ENCODE results near the gene ATXN1.

ATXN1 gene

GRCh38 chr6:16758163-16758975 lies 2.9 kb downstream of the ATXN1 start:
- Histone ChIP-seq H3K4me1 (ENCODE audit: control insufficient read depth, insufficient read depth, low read length) (peaks cover 46% of the 10 kb centered on the region), H3K36me3 (ENCODE audit: control insufficient read depth in 2 of 2, insufficient read depth in 1 of 2, low read length in 2 of 2) (no peaks in the 10 kb centered on the region), H3K4me3 (ENCODE audit: low read depth, low read length) (peak overlapping the region; percentile 13; the same call in 1 of the 2 replicates), H3K9me3 (ENCODE audit: control insufficient read depth, insufficient read depth, low read depth, low read length) (no peaks in the 10 kb centered on the region), H3K27ac (ENCODE audit: extremely low read depth, low read depth, low read length) (peak overlapping the region; percentile 100)
- TF ChIP-seq PRDM1 (tag by site-specific recombination; IDR thresholded peaks at IDR 0.05) (0 out of 2 replicates have a peak, but pooled peaks have one; percentile 7), ZNF518A (tag by site-specific recombination; conservative IDR thresholded peaks at IDR 0.05; ENCODE audit: low read depth) (no peak), ZBTB44 (tag by site-specific recombination; IDR thresholded peaks at IDR 0.05) (peak; percentile 92), ZBTB17 (tag by site-specific recombination; IDR thresholded peaks at IDR 0.05) (peak; percentile 82), ZNF600 (tag by site-specific recombination; IDR thresholded peaks at IDR 0.05) (peak; percentile 57), SCRT2 (tag by site-specific recombination; IDR thresholded peaks at IDR 0.05) (peak; percentile 97), TRIM28 (IDR thresholded peaks at IDR 0.05; ENCODE audit: borderline replicate concordance, low read length) (peak; percentile 56; the same call in 1 of the 2 replicates), SCRT1 (tag by site-specific recombination; IDR thresholded peaks at IDR 0.05; ENCODE audit: borderline replicate concordance) (peak; percentile 57), FEZF1 (tag by site-specific recombination; IDR thresholded peaks at IDR 0.05) (peak; percentile 76), IKZF3 (tag by site-specific recombination; IDR thresholded peaks at IDR 0.05) (peak; percentile 43)
- TF ChIP-seq, protein P1, sequence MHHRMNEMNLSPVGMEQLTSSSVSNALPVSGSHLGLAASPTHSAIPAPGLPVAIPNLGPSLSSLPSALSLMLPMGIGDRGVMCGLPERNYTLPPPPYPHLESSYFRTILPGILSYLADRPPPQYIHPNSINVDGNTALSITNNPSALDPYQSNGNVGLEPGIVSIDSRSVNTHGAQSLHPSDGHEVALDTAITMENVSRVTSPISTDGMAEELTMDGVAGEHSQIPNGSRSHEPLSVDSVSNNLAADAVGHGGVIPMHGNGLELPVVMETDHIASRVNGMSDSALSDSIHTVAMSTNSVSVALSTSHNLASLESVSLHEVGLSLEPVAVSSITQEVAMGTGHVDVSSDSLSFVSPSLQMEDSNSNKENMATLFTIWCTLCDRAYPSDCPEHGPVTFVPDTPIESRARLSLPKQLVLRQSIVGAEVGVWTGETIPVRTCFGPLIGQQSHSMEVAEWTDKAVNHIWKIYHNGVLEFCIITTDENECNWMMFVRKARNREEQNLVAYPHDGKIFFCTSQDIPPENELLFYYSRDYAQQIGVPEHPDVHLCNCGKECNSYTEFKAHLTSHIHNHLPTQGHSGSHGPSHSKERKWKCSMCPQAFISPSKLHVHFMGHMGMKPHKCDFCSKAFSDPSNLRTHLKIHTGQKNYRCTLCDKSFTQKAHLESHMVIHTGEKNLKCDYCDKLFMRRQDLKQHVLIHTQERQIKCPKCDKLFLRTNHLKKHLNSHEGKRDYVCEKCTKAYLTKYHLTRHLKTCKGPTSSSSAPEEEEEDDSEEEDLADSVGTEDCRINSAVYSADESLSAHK (tag by site-specific recombination; IDR thresholded peaks at IDR 0.05): 0 out of 2 replicates have a peak, but pooled peaks have one; percentile 17
- TF ChIP-seq, protein P2, sequence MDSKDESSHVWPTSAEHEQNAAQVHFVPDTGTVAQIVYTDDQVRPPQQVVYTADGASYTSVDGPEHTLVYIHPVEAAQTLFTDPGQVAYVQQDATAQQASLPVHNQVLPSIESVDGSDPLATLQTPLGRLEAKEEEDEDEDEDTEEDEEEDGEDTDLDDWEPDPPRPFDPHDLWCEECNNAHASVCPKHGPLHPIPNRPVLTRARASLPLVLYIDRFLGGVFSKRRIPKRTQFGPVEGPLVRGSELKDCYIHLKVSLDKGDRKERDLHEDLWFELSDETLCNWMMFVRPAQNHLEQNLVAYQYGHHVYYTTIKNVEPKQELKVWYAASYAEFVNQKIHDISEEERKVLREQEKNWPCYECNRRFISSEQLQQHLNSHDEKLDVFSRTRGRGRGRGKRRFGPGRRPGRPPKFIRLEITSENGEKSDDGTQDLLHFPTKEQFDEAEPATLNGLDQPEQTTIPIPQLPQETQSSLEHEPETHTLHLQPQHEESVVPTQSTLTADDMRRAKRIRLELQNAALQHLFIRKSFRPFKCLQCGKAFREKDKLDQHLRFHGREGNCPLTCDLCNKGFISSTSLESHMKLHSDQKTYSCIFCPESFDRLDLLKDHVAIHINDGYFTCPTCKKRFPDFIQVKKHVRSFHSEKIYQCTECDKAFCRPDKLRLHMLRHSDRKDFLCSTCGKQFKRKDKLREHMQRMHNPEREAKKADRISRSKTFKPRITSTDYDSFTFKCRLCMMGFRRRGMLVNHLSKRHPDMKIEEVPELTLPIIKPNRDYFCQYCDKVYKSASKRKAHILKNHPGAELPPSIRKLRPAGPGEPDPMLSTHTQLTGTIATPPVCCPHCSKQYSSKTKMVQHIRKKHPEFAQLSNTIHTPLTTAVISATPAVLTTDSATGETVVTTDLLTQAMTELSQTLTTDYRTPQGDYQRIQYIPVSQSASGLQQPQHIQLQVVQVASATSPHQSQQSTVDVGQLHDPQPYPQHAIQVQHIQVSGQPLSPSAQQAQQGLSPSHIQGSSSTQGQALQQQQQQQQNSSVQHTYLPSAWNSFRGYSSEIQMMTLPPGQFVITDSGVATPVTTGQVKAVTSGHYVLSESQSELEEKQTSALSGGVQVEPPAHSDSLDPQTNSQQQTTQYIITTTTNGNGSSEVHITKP (tag by site-specific recombination; IDR thresholded peaks at IDR 0.05): 0 out of 2 replicates have a peak, but pooled peaks have one; percentile 8
- TF ChIP-seq, protein P3, sequence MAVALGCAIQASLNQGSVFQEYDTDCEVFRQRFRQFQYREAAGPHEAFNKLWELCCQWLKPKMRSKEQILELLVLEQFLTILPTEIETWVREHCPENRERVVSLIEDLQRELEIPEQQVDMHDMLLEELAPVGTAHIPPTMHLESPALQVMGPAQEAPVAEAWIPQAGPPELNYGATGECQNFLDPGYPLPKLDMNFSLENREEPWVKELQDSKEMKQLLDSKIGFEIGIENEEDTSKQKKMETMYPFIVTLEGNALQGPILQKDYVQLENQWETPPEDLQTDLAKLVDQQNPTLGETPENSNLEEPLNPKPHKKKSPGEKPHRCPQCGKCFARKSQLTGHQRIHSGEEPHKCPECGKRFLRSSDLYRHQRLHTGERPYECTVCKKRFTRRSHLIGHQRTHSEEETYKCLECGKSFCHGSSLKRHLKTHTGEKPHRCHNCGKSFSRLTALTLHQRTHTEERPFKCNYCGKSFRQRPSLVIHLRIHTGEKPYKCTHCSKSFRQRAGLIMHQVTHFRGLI (tag by site-specific recombination; IDR thresholded peaks at IDR 0.05): no peak
- TF ChIP-seq, protein P4, sequence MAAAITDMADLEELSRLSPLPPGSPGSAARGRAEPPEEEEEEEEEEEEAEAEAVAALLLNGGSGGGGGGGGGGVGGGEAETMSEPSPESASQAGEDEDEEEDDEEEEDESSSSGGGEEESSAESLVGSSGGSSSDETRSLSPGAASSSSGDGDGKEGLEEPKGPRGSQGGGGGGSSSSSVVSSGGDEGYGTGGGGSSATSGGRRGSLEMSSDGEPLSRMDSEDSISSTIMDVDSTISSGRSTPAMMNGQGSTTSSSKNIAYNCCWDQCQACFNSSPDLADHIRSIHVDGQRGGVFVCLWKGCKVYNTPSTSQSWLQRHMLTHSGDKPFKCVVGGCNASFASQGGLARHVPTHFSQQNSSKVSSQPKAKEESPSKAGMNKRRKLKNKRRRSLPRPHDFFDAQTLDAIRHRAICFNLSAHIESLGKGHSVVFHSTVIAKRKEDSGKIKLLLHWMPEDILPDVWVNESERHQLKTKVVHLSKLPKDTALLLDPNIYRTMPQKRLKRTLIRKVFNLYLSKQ (tag by site-specific recombination; IDR thresholded peaks at IDR 0.05; ENCODE audit: borderline replicate concordance): no peak
- ChIA-PET POLR2A (interaction anchor here (0.6 to 1.8 kb wide), 6 partner anchors 8 to 32 kb away, joined by 3 to 11 read pairs (median 5); no protein-coding TSS in a partner anchor), CTCF (interaction anchor here (0.5 to 3.4 kb wide), 15 partner anchors 11 to 1123 kb away, joined by 3 to 22 read pairs (median 4); no protein-coding TSS in a partner anchor)
